ENCODE data around the gene CRACR2B.

GRCh38 chr11:813072-813455 is 14.7 kb upstream of the CRACR2B start:
- TF ChIP-seq EZH2phosphoT487 (IDR thresholded peaks at IDR 0.05; ENCODE audit: borderline replicate concordance, low read length) (no peak), CTCF (IDR thresholded peaks at IDR 0.05; ENCODE audit: low read depth, low read length, poor library complexity, severe bottlenecking) (no peak)

All from DOHH2 (cell line).